IPS-18c (cell line): ENCODE data around the gene TMEM151B.
"Not testable (repeated sequence)": the region's sequence is repeated elsewhere in the genome, so short reads cannot be mapped to it uniquely, and the experiment has no call there.

Source experiments
- H3K4me3 ChIP-seq: 2 replicates; pipeline ENCODE4 v1.7.0; 2013; ENCODE audit warnings: low read depth, mild to moderate bottlenecking, low read length, moderate library complexity; ENCODE audit not compliant: insufficient read depth
- H3K9me3 ChIP-seq: one replicate; pipeline ENCODE4 v1.6.1; 2013; ENCODE audit warnings: mild to moderate bottlenecking, low read length, moderate library complexity; ENCODE audit not compliant: control insufficient read depth, insufficient read depth

TMEM151B gene

GRCh38 chr6:44229376-44230033, 40.7 kb upstream of the TMEM151B start:
- H3K4me3 ChIP-seq = no peak overlapping the region
- no peaks in the 10 kb centered on the region for H3K9me3 ChIP-seq

GRCh38 chr6:44230034-44230675, 40.1 kb upstream of the TMEM151B start:
- Histone ChIP-seq H3K4me3 (no peak overlapping the region), H3K9me3 (no peaks in the 10 kb centered on the region)

- not testable (repeated sequence) for H3K4me3 ChIP-seq, H3K9me3 ChIP-seq
Observed at GRCh38 chr6:44231426-44231825, 38.8 kb upstream of the TMEM151B start.

GRCh38 chr6:44232676-44233566, 37.3 kb upstream of the TMEM151B start:
- H3K4me3 ChIP-seq = no peak overlapping the region
- no peaks in the 10 kb centered on the region for H3K9me3 ChIP-seq

GRCh38 chr6:44233567-44234100, 36.6 kb upstream of the TMEM151B start:
- H3K4me3 ChIP-seq = no peak overlapping the region
- no peaks in the 10 kb centered on the region for H3K9me3 ChIP-seq

- Histone ChIP-seq H3K9me3 (no peaks in the 10 kb centered on the region), H3K4me3 (no peak overlapping the region)
Observed at GRCh38 chr6:44234101-44235025, 35.9 kb upstream of the TMEM151B start.

GRCh38 chr6:44235269-44235668, 35.0 kb upstream of the TMEM151B start:
- no peaks in the 10 kb centered on the region for H3K9me3 ChIP-seq
- no peak overlapping the region for H3K4me3 ChIP-seq

- H3K4me3 ChIP-seq = no peak overlapping the region
- no peaks in the 10 kb centered on the region for H3K9me3 ChIP-seq
Observed at GRCh38 chr6:44235891-44236516, 34.2 kb upstream of the TMEM151B start.

- peak overlapping the region; percentile 77 for H3K4me3 ChIP-seq
- H3K9me3 ChIP-seq = no peaks in the 10 kb centered on the region
Observed at GRCh38 chr6:44237021-44237812, 33.0 kb upstream of the TMEM151B start.

- no peaks in the 10 kb centered on the region for H3K9me3 ChIP-seq
Observed at GRCh38 chr6:44237813-44238433, 32.3 kb upstream of the TMEM151B start.

GRCh38 chr6:44238687-44239350, 31.4 kb upstream of the TMEM151B start:
- Histone ChIP-seq H3K4me3 (no peak overlapping the region), H3K9me3 (peaks cover 2% of the 10 kb centered on the region)

More at GRCh38 chr6:44237813-44238433, 32.3 kb upstream of the TMEM151B start:
- peak overlapping the region; percentile 77 for H3K4me3 ChIP-seq

- Histone ChIP-seq H3K4me3 (no peak overlapping the region), H3K9me3 (peaks cover 2% of the 10 kb centered on the region)
Observed at GRCh38 chr6:44243345-44243744, 26.9 kb upstream of the TMEM151B start.

GRCh38 chr6:44245391-44245911, 24.8 kb upstream of the TMEM151B start:
- Histone ChIP-seq H3K9me3 (peaks cover 2% of the 10 kb centered on the region), H3K4me3 (peak overlapping the region; percentile 99)

GRCh38 chr6:44245912-44246662, 24.2 kb upstream of the TMEM151B start:
- Histone ChIP-seq H3K9me3 (peaks cover 2% of the 10 kb centered on the region), H3K4me3 (peak overlapping the region; percentile 99)
